SK-N-SH treated with all-trans-retinoic acid at 6 μM for 48 hours (cell line): Measurements from ENCODE around the gene SLC38A8.

Source experiments
- ATAC-seq: fragments of 200-7000 bp; cut with Tn5 transposase; 3 replicates; pipeline ENCODE4 v1.9.1; 2020; ENCODE audit warnings: mild to moderate bottlenecking, moderate library complexity
- ARNTL ChIP-seq: fragments of 450-650 bp; formaldehyde crosslinking; IDR thresholded peaks from 2 replicates; pipeline ENCODE4 v1.5.0; 2020; ENCODE audit warnings: low read depth, mild to moderate bottlenecking, moderate library complexity, borderline replicate concordance
- BACH2 ChIP-seq: fragments of 250-450 bp; sonication (Bioruptor Pico); IDR thresholded peaks from 2 replicates; pipeline ENCODE4 v1.9.0; 2021; ENCODE audit warnings: mild to moderate bottlenecking, borderline replicate concordance
- CREB5 ChIP-seq: fragments of 250-450 bp; sonication (Bioruptor Pico); IDR thresholded peaks from 2 replicates; pipeline ENCODE4 v1.5.1; 2020; ENCODE audit warnings: low read depth, mild to moderate bottlenecking, moderate library complexity
- CSDC2 ChIP-seq: fragments of 250-450 bp; sonication (Bioruptor Pico); IDR thresholded peaks from 2 replicates; pipeline ENCODE4 v1.5.0; 2020; ENCODE audit warnings: mild to moderate bottlenecking, moderate library complexity
- ESRRG ChIP-seq: fragments of 250-450 bp; sonication (Bioruptor Pico); IDR thresholded peaks from 2 replicates; pipeline ENCODE4 v1.6.1; 2021; ENCODE audit warnings: mild to moderate bottlenecking
- GLIS3 ChIP-seq: fragments of 250-450 bp; sonication (Bioruptor Pico); IDR thresholded peaks from 2 replicates; pipeline ENCODE4 v1.5.0; 2020; ENCODE audit warnings: mild to moderate bottlenecking, moderate library complexity
- ISL1 ChIP-seq: fragments of 250-450 bp; sonication (Bioruptor Pico); IDR thresholded peaks from 2 replicates; pipeline ENCODE4 v2.1.2; 2022; ENCODE audit warnings: mild to moderate bottlenecking, moderate library complexity
- OSR1 ChIP-seq: fragments of 250-450 bp; sonication (Bioruptor Pico); IDR thresholded peaks from 2 replicates; pipeline ENCODE4 v1.8.0; 2022; ENCODE audit warnings: moderate library complexity, mild to moderate bottlenecking, inconsistent platforms
- PATZ1 ChIP-seq: fragments of 250-450 bp; sonication (Bioruptor Pico); IDR thresholded peaks from 2 replicates; pipeline ENCODE4 v1.8.0; 2020; ENCODE audit warnings: mild to moderate bottlenecking, moderate library complexity, borderline replicate concordance
- POU6F1 ChIP-seq: fragments of 250-450 bp; sonication (Bioruptor Pico); IDR thresholded peaks from 2 replicates; pipeline ENCODE4 v1.8.0; 2021; ENCODE audit warnings: low read depth, mild to moderate bottlenecking, moderate library complexity, borderline replicate concordance
- PPARA ChIP-seq: fragments of 250-450 bp; sonication (Bioruptor Pico); IDR thresholded peaks from 2 replicates; pipeline ENCODE4 v1.5.0; 2020; ENCODE audit warnings: mild to moderate bottlenecking, borderline replicate concordance
- RARB ChIP-seq: fragments of 250-450 bp; sonication (Bioruptor Pico); IDR thresholded peaks from 2 replicates; pipeline ENCODE4 v1.8.0; 2021; ENCODE audit warnings: mild to moderate bottlenecking, moderate library complexity
- TCF4 ChIP-seq: fragments of 250-450 bp; sonication (Bioruptor Pico); IDR thresholded peaks from 2 replicates; pipeline ENCODE4 v1.8.0; 2021; ENCODE audit warnings: mild to moderate bottlenecking, moderate library complexity, borderline replicate concordance
- TSHZ2 ChIP-seq: fragments of 250-450 bp; sonication (Bioruptor Pico); IDR thresholded peaks from 2 replicates; pipeline ENCODE4 v1.5.0; 2020; ENCODE audit warnings: mild to moderate bottlenecking, moderate library complexity
- ZC3H10 ChIP-seq: fragments of 250-450 bp; sonication (Bioruptor Pico); IDR thresholded peaks from 2 replicates; pipeline ENCODE4 v1.5.1; 2021; ENCODE audit warnings: mild to moderate bottlenecking, moderate library complexity
- ZFP3 ChIP-seq: fragments of 250-450 bp; sonication (Bioruptor Pico); IDR thresholded peaks from 2 replicates; pipeline ENCODE4 v1.5.0; 2020; ENCODE audit warnings: mild to moderate bottlenecking, moderate library complexity
- ZFP30 ChIP-seq: fragments of 450-650 bp; formaldehyde crosslinking; IDR thresholded peaks from 2 replicates; pipeline ENCODE4 v1.5.0; 2022; ENCODE audit warnings: mild to moderate bottlenecking, moderate library complexity
- ZNF70 ChIP-seq: fragments of 450-650 bp; formaldehyde crosslinking; IDR thresholded peaks from 2 replicates; pipeline ENCODE4 v1.5.0; 2020; ENCODE audit warnings: mild to moderate bottlenecking, moderate library complexity
- ZNF8 ChIP-seq: fragments of 450-650 bp; formaldehyde crosslinking; IDR thresholded peaks from 2 replicates; pipeline ENCODE4 v1.5.0; 2020; ENCODE audit warnings: mild to moderate bottlenecking, moderate library complexity

The SLC38A8 gene

GRCh38 chr16:84024854-84025253, 17.7 kb downstream of the SLC38A8 start (continued):
- TF ChIP-seq ZFP30: no peak
- no peak for TF ChIP-seq GLIS3 (CRISPR knock-in tag)
- no peak for TF ChIP-seq ZNF70 (CRISPR knock-in tag)
- no peak for TF ChIP-seq CREB5 (CRISPR knock-in tag)
- TF ChIP-seq, all 23 proteins: peak for 0

GRCh38 chr16:84022644-84023043, 20.0 kb downstream of the SLC38A8 start:
- TF ChIP-seq PATZ1 (CRISPR knock-in tag) (no peak), ZNF8 (CRISPR knock-in tag) (no peak), ZFP30 (no peak), PPARA (CRISPR knock-in tag) (no peak), GLIS3 (CRISPR knock-in tag) (no peak)
- no peak for ATAC-seq

GRCh38 chr16:84021488-84021887, 21.1 kb downstream of the SLC38A8 start:
- TF ChIP-seq GLIS3 (CRISPR knock-in tag): no peak
- TF ChIP-seq OSR1 (CRISPR knock-in tag): no peak
- no peak for TF ChIP-seq TSHZ2 (CRISPR knock-in tag)
- TF ChIP-seq POU6F1 (CRISPR knock-in tag): no peak
- no peak for TF ChIP-seq ARNTL (CRISPR knock-in tag)
- no peak for TF ChIP-seq ZC3H10 (CRISPR knock-in tag)
- no peak for TF ChIP-seq TCF4 (CRISPR knock-in tag)
- TF ChIP-seq ZFP3 (CRISPR knock-in tag): no peak
- no peak for TF ChIP-seq RARB (CRISPR knock-in tag)
- no peak for TF ChIP-seq PATZ1 (CRISPR knock-in tag)
- TF ChIP-seq CSDC2: no peak
- TF ChIP-seq BACH2: no peak
- no peak for TF ChIP-seq ESRRG (CRISPR knock-in tag)
- no peak for TF ChIP-seq ZFP30
- no peak for TF ChIP-seq CREB5 (CRISPR knock-in tag)
- no peak for TF ChIP-seq ISL1 (CRISPR knock-in tag)
- no peak for TF ChIP-seq ZNF70 (CRISPR knock-in tag)
- TF ChIP-seq, all 23 proteins: peak for 0

More at GRCh38 chr16:84021488-84021887, 21.1 kb downstream of the SLC38A8 start:
- no peak for ATAC-seq
